ENCODE measurements around the gene KRTAP12-4.

DNA sequence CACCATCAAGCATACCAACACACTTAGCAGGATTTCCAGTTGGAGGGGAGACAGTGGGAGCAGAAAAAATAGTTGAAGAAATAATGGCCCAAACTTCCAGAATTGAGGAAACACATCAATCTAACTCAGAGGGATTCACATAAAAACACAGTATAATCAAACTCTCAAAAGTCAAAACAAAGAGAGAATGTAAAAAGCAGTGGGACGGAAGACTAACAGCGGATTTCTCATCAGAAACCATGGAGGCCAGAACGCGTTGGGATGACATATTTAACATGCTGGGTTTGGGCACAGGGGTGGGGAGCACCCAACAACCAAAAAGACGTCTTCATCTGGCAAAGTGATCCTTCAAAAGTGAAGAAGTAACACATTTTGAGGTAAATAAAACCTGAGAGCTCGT lies 34.6 kb downstream of the KRTAP12-4 start:
- TF ChIP-seq JUN (IDR thresholded peaks at IDR 0.05; ENCODE audit: borderline replicate concordance, insufficient read depth, insufficient read length, low read depth) (no peak), CTCF (IDR thresholded peaks at IDR 0.05; ENCODE audit: extremely low read depth in 1 of 2, insufficient read depth in 1 of 2, low read depth in 1 of 2, low read length in 2 of 2) (no peak), POLR2A (IDR thresholded peaks at IDR 0.05; ENCODE audit: low read depth, low read length) (no peak), EZH2 (IDR thresholded peaks at IDR 0.05; ENCODE audit: borderline replicate concordance, low read depth, low read length, severe bottlenecking) (no peak)
